Stimulated activated CD8-positive, alpha-beta memory T cell treated with anti-CD3 and anti-CD28 coated beads, Interleukin-4, amount 100 ng/mL, for 24 hours (primary cell): ENCODE measurements around the gene COP1.
"Not testable (repeated sequence)": the region's sequence is repeated elsewhere in the genome, so short reads cannot be mapped to it uniquely, and the experiment has no call there.

Experiments used
- DNase-seq: peaks from one replicate; pipeline ENCODE4 v3.0.0-alpha.2; 2020; ENCODE audit warnings: low read depth

Gene COP1

GRCh38 chr1:176033881-176034280, 173.2 kb downstream of the COP1 start:
- no peak for DNase-seq

- DNase-seq = no peak
Measured at GRCh38 chr1:176033474-176033873, 173.6 kb downstream of the COP1 start.

GRCh38 chr1:176032040-176032645, 174.9 kb downstream of the COP1 start:
- DNase-seq = no peak

GRCh38 chr1:176029609-176030008, 177.5 kb downstream of the COP1 start:
- DNase-seq = no peak

GRCh38 chr1:176029155-176029554, 177.9 kb downstream of the COP1 start:
- DNase-seq = no peak

- DNase-seq = not testable (repeated sequence)
Measured at GRCh38 chr1:176027934-176028333, 179.2 kb downstream of the COP1 start.

GRCh38 chr1:176022574-176022973, 184.5 kb downstream of the COP1 start:
- no peak for DNase-seq

- no peak for DNase-seq
Measured at GRCh38 chr1:176017722-176018121, 189.4 kb downstream of the COP1 start.

- DNase-seq = no peak
Measured at GRCh38 chr1:176009951-176010350, 197.1 kb downstream of the COP1 start.

- DNase-seq = not testable (repeated sequence)
Measured at GRCh38 chr1:176007756-176008389, 199.2 kb downstream of the COP1 start.

GRCh38 chr1:175994660-175995059, 212.4 kb downstream of the COP1 start:
- not testable (repeated sequence) for DNase-seq

- not testable (repeated sequence) for DNase-seq
Measured at GRCh38 chr1:175992825-175993224, 214.3 kb downstream of the COP1 start.

- not testable (repeated sequence) for DNase-seq
Measured at GRCh38 chr1:175992202-175992601, 214.9 kb downstream of the COP1 start.

- no peak for DNase-seq
Measured at GRCh38 chr1:175984813-175985212, 222.3 kb downstream of the COP1 start.

- no peak for DNase-seq
Measured at GRCh38 chr1:175984057-175984812, 222.9 kb downstream of the COP1 start.

GRCh38 chr1:175983363-175983762, 223.7 kb downstream of the COP1 start:
- DNase-seq = not testable (repeated sequence)

GRCh38 chr1:175981128-175981527, 226.0 kb downstream of the COP1 start:
- no peak for DNase-seq

- DNase-seq = no peak
Measured at GRCh38 chr1:175978926-175979325, 228.2 kb downstream of the COP1 start.

GRCh38 chr1:175978476-175978875, 228.6 kb downstream of the COP1 start:
- no peak for DNase-seq

- no peak for DNase-seq
Measured at GRCh38 chr1:175976865-175977642, 230.0 kb downstream of the COP1 start.

- DNase-seq = no peak
Measured at GRCh38 chr1:175969231-175969630, 237.9 kb downstream of the COP1 start.

- no peak for DNase-seq
Measured at GRCh38 chr1:175968486-175969172, 238.5 kb downstream of the COP1 start.
